Mucosa of gallbladder (tissue), 1 donor: ENCODE measurements around the gene ZFP57. TPM values are rescaled to one million over a fixed set of nuclear protein-coding genes. Genes with fewer than 3 reads are reported as not detected.

Experiments
- DNase-seq: peaks from one replicate; pipeline ENCODE4 v3.0.0-alpha.2; 2020; ENCODE audit warnings: low spot score
- total RNA-seq: library from RNA; stranded (reverse); gene quantifications from one replicate; pipeline ENCODE4 v1.2.1, GENCODE V29; 2021
- donor health status: DM: no; HTN: no; CAD: no.

The ZFP57 gene
- total RNA-seq, 1 donor from 2014 or later, result 0.12 TPM

DNA sequence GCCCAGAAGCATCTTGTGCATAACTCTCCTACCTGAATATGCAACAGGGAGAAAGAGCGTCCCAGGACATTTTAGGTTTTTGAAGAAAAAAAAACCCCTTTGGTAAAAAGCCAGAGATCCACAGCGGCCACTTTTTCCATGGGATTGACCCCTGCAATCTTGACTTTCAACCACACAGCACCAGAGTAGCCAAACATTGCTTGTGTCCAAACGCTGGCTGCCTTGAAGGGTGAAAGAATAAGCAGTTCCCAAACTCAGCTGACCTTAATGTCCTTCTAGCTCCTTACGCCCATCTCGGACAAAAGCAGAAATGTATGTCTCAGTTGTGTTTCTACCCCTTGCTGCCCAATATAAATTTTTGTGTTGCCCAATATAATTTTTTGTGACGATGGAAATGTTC is 25.3 kb downstream of the ZFP57 start:
- no peak for DNase-seq

DNA sequence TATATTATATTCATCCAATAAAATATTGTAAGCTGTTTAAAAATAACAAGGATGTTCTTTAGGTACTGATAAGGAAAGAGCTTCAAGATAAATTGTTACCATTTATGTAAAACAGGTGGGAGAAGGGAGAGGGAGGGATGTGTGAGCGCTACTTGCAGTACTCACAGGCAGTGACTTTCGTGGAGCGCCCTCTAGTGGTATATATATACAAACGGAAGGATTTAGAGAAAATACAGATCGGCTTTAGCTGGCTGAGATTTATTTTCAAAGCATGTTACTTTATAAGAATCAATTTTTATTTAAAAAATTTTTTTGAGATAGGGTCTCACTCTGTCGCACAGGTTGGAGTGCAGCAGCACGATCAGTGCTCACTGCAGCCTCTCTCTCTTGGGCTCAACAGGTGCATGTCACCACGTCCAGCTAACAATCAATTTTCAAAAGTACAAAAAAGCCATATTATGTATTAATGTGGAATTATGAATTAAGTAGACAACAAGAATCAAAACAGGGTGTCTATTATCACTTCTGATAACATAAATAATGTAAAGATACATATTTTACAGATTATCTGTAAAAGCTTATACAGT is 27.4 kb downstream of the ZFP57 start:
- DNase-seq, result peak; percentile 43

DNA sequence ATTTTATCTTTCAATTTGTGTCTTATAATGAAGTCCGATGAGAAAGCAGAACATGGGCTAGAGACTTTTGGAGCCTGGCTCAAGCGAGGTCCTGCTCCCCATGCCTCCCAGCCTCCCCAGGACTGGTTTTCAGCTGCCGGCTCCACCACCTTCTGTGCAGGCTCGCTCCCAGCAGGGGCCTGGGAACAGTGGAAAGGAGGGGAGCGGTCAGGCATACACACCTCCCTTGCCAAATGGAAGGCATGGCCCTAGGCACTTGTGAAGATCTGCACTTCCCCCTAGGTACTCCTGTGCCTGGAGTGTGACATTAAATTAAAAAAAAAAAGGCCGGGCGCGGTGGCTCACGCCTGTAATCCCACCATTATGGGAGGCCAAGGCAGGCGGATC is 28.8 kb downstream of the ZFP57 start:
- DNase-seq, result no peak

GRCh38 chr6:29651413-29652197 is 29.3 kb downstream of the ZFP57 start:
- DNase-seq, result no peak

DNA sequence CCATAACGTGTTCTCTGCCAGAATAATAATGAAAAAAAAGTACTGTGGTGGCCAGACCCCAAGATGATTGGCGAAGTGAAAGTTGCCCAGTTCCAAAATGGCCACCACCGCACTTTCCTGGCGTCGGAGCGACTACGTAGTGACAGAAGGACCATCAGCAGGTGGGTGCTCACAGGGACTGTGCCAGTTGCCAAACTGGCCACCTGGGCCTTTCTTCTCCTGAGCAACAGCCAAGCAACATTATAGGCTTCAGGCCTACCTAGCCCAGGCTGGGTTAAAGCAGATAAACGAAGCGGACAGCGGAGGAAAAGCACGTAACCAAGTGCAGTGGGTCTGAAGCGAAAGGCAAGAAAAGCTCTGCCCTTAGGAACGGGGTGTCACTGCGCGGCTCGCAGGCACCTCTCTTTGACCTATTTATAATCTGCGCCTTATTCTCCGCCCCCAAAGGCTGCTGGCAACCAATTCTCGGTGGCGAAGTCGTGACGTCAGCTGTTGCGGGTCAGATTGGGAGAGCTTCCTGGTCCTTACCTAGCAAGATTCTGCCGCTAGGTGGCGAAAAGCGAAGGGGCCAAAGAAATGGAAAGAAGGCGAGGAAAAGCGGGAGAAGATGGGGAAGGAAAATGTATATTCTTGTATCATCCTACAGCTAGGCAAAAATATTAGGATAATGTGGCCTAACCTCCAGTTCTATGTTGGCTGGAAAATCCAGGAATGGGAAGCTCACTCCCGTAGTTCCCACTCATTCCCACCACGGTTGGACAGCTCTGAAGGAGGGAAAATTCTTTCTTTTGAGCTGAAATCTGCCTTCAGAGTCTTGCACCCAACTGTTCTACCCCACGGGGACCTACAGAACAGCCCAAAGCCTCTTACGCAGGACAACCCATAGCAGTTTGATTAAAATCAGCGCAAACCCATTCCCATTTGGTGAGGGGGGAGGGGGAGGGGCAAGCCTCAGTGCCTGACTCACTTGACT is 31.0 kb downstream of the ZFP57 start:
- DNase-seq, result peak; percentile 99

DNA sequence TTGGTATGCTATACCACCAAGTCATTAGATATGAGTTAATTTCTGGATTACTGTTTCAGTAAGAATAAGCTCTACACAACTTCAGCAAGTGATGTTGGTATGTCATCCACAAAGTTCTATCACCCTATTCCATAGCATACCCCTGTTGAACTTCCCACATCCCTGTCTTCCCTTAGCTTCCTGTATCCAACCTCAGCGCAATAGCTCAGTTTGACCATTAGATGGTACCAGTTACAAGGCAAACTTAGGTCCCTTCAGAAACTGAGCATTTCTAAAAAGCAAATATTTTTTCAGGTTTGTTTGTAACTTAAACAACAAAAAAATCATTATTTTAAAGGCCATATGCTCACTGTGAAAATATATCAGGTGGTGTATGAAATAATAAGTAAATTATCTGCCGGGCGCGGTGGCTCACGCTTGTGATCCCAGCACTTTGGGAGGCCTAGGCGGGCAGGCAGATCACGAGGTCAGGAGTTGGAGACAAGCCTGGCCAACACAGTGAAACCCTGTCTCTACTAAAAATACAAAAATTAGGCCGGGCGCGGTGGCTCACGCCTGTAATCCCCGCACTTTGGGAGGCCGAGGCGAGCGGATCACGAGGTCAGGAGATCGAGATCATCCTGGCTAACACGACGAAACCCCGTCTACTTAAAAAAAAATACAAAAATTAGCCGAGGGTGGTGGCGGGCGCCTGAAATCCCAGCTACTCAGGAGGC is 32.9 kb downstream of the ZFP57 start:
- no peak for DNase-seq

GRCh38 chr6:29641430-29642148 is 39.4 kb downstream of the ZFP57 start:
- no peak for DNase-seq

GRCh38 chr6:29637247-29637646 is 43.7 kb downstream of the ZFP57 start:
- no peak for DNase-seq

DNA sequence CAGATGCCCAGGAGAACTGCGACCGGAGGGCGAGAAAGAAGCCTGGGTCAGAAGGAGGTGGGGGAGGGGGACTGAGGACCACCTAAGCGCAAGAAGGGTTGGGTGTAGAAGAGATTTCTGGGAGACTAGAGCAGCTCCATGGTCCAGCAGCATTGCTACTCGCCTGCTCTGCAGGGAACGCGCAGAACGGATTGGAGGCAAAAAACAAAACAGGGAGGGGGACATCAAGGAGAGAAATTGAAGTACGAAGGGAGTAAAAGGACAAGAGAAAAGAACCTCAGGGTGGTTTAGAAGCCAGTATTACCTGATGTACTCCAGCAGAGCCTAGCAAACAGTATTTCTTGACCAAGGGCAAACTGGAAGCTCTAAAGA is 47.4 kb downstream of the ZFP57 start:
- no peak for DNase-seq

DNA sequence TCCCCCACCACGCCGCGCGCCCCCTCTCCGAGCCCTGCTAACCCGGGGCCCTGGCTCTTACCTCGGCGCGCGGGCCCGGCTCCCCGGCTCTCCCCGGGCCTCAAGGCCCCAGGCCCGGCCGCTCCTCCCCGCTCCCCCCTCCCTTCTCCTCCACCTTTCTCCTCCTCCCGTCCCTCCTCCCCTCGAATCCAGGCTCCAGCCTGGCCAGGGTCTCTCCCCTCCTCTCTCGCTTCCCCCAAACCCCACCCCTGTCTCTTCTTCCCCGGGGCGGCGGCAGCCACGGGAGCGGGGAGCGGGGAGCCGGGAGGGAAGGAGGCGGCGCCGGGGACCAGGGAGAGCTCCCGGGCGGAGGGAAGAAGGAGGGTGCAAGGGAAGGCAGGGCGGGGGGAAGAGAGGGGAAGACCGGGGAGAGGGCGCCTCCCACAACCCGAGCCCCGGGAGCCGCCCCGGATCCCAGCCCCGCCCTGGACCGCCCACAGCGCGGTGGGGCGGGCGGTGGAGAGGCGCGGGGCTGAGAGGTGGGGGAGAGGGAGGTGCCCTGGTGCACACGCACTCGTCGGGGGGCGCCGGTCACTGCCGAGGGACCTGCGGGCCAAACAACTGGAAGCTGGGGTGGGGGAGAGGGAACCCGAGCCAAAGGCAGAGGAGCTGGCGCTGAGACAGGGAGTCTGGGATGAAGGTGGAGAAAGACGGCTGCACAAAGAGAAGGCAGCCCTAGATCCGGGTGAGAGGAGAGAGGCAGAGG is 48.0 kb downstream of the ZFP57 start, which contains the start of gene GABBR1:
GABBR1 (minus strand) TSS at position 395 of the 745 bp plus-strand sequence. CDS start 798 bp downstream, outside the sequence.
- peak; percentile 83 for DNase-seq

- no peak for DNase-seq
Measured at GRCh38 chr6:29631860-29632731, 48.9 kb downstream of the ZFP57 start.

GRCh38 chr6:29631209-29631810 is 49.6 kb downstream of the ZFP57 start:
- no peak for DNase-seq

DNA sequence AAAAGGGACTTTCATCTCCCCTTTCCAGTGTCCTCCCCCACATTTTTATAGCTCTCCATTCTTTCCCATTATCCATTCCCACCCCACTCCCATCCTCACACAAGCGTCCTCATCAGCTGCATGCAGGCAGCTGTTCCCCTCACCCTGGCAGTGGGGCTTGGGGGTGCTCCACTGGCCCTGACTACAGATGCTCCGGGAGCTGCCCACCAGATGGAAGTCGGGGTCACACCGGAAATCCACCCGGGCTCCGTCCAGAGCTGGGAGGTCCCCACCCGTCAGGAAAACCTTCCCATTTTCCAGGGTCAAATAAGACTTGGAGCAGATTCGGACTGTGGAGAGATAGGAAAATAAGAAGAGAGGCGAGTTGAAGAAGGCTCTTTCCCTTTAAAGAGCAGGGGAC is 50.6 kb downstream of the ZFP57 start:
- no peak for DNase-seq

DNA sequence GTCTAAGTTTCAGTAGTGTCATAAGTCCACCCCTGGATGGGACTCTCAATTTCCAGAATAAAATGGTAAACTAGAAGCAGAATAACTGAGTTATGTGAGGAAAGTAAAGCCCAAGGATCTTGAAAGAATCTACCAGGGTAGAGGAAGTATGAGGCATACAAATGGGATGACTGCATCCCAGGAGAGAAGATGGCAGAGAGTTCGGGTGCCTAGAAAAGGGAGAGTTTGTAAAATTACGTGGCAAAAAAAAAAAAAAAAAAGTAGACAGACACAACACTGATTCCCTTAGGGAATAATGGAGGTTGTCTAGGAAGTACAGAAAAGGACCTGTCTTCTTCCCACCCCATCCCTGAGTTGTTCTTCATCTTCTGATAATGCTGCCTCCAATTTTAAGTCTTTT is 51.4 kb downstream of the ZFP57 start:
- no peak for DNase-seq

DNA sequence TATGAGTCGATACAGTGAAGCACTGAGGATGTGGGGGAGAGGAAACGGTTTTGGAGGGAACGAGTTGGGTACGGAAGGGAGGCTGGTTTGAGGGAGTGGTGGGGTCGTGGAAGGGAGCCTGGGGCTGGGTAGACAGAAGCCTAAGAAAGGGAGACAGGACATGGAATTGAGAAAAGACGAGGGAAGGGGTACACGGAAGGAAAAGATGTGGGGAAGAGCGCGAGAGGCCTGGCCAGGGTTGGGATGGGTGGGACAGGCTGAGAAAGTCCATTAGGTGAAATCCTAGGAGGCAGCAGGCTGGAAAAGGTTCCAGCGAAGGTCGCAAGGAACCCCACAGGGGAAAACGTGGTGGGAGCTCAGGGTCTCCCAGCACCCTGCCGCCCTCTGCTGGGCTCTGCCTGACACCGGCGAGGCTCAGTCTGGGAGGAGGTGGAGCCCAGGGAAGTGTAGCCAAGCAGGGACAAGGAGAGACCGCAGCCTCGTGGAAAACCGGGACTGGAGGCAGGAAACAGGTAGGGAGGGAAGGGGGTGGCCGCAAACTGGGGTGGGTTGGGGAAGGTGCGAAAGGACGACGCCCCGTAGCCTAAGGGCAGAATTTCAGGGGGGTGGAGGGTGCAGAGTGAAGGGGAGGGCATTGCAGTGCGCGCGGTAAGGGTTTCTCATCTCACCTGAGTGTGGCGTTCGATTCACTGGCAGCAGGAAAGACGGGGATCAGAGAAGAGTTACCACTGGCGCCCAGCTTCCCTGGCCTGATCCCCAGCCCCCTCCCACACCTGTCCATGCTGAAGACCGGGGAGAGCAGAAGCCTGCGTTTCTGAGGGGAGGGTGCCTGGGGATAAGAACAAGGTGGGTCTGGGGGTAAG is 52.3 kb downstream of the ZFP57 start:
- peak; percentile 66 for DNase-seq

DNA sequence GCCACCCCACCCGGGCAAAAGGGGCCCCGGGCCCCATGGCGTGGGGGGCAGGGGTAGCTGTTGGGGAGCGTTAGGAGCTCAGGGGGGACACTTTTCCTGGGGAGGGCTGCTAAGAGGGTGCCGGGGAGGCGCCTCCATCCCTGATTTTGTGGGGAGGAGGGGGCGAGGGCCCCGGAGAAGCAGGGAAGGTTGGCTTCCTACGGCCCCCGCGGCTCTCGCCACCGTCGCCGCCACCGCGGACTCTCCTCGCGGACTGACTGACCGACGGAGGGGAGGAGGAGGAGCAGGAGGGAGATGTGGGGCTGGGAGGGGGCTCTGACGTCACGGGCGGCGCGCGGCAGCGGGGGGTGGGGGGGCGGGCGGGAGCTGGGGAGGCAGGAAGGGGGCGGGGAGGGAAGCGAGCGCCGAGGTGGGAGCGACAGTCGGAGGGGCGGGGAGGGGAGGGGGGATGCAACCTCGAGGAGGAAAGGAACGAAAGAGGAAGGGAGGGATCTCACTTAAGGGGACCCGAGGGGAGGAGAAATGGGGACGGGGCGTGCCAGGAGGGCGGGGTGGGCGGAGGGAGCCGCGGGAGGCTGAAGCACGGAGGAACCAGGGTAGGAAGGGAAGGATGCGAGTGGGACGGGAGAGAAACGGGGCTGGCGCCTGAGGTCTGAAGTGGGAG is 53.1 kb downstream of the ZFP57 start:
- DNase-seq, result peak; percentile 56
